Adrenal gland (tissue), 12 donors: ENCODE measurements around the gene TJP2. TPM values are rescaled to one million over a fixed set of nuclear protein-coding genes. Genes with fewer than 3 reads are reported as not detected.

Experiments
- DNase-seq, 7 donors: peaks; one replicate each; pipeline ENCODE4 v3.0.0-alpha.2; 2019 to 2020
- H3K27ac ChIP-seq, 5 donors: fragments of 200-600 bp; sonication (generic) in 4 of 5; 1 replicate in 3 of 5; 2 replicates in 2 of 5; pipeline versions ENCODE4 v1.5.1 to v1.8.0; 2016 to 2020; ENCODE audit warnings: mild to moderate bottlenecking in 1 of 5
- H3K27me3 ChIP-seq: fragments of 200-600 bp; 2 replicates; pipeline ENCODE4 v1.8.0; 2021
- H3K36me3 ChIP-seq, 2 donors: fragments of 200-600 bp; replicated peaks in 1 of 2; 1 replicate in 1 of 2; 2 replicates in 1 of 2; pipeline versions ENCODE4 v1.5.1 to v1.8.0; 2018 to 2022
- H3K4me1 ChIP-seq, 2 donors: fragments of 200-600 bp; replicated peaks in 1 of 2; 1 replicate in 1 of 2; 2 replicates in 1 of 2; pipeline versions ENCODE4 v1.5.1 to v1.8.0; 2018 to 2021
- H3K4me3 ChIP-seq, 4 donors: fragments of 200-600 bp; sonication (generic) in 3 of 4; one replicate each; pipeline ENCODE4 v1.5.1; 2016 to 2018
- H3K9me3 ChIP-seq, 3 donors: fragments of 200-600 bp; sonication (generic) in 1 of 3; replicated peaks in 1 of 3; 1 replicate in 2 of 3; 2 replicates in 1 of 3; pipeline versions ENCODE4 v1.5.1 to v1.8.0; 2016 to 2021
- CTCF ChIP-seq, 6 experiments: fragments of 450-650 bp in 4 of 6; fragments of 200-600 bp in 2 of 6; sonication (generic) in 1 of 6; IDR thresholded peaks; 1 replicate in 5 of 6; 2 replicates in 1 of 6; pipeline versions ENCODE4 v1.5.1 to v1.8.0; 2016 to 2021; ENCODE audit warnings: antibody characterized with exemption in 6 of 6, mild to moderate bottlenecking in 2 of 6, moderate library complexity in 1 of 6
- POLR2A ChIP-seq, 2 donors: fragments of 450-650 bp; IDR thresholded peaks; one replicate each; pipeline ENCODE4 v1.6.1; 2017; ENCODE audit warnings: antibody characterized with exemption in 2 of 2, mild to moderate bottlenecking in 2 of 2, moderate library complexity in 1 of 2
- WGBS, 4 donors: extraction: QIAGEN DNeasy Blood & Tissue Kit in 2 of 4; methylation state at CpG; one replicate each; pipeline versions ENCODE4 v1.1.5 to v1.1.7; 2013 to 2017; 5-methylcytosine and 5-hydroxymethylcytosine counted together
- intact Hi-C, 2 donors: fragments of 100-400 bp; cut with DNase I; formaldehyde crosslinking; loops; one replicate each; pipeline versions ENCODE4 v1.14.1 to v1.15.0; 2022 to 2023
- polyA plus RNA-seq, 3 donors: library from polyadenylated mRNA; stranded (reverse); fragments of 200-250 nt in 2 of 3; fragments of 350-450 nt in 1 of 3; fragmentation: Illumina TruSeq in 1 of 3; extraction: RNeasy Lipid Tissue Mini Kit (QIAGEN cat#74804) in 1 of 3; gene quantifications; one replicate each; pipeline ENCODE4 v1.2.3, GENCODE V29; 2013 to 2014
- total RNA-seq, 9 donors: library from RNA; depleted of rRNA in 4 of 9; stranded (reverse); fragments of >200 nt in 4 of 9; fragments of 120-200 nt in 1 of 9; fragmentation: NEBNext Ultra II Directional in 1 of 9; extraction: Animal tissue kit (Norgen Biotek cat#: 25700) in 1 of 9; gene quantifications; one replicate each; pipeline versions ENCODE4 v1.1.0 to v1.2.4, GENCODE V29; 2013 to 2023
- donor health status: healthy with polysubstance abuse.
- donor health status: Bipolar disorder and iron deficiency.
- donor health status: DM: yes; HTN: yes; CAD: no.
- donor health status: DM: no; HTN: no; CAD: no.
- donor health status: DM: no; HTN: no; CAD: no.
- donor health status: DM: yes; HTN: yes; CAD: no.

TJP2 gene
- total and polyA plus RNA-seq, 12 donors: 14.5 to 108 (median 30.2) TPM

- TF ChIP-seq CTCF (IDR thresholded peaks at IDR 0.05) (no peak), POLR2A (IDR thresholded peaks at IDR 0.05) (no peak)
- Histone ChIP-seq H3K4me3 (no peak overlapping the region), H3K27me3 (no peaks in the 10 kb centered on the region), H3K9me3 (no peaks in the 10 kb centered on the region), H3K4me1 (peaks cover 16 to 38% of the 10 kb centered on the region in 2 donors), H3K36me3 (no peaks in the 10 kb centered on the region), H3K27ac (no peak overlapping the region)
- WGBS, 4 donors: 41 to 60% (median 51%) methylated on average over 6 of the region's 6 CpGs
- intact Hi-C loops: no loop called here
- no peak for DNase-seq
Observed at GRCh38 chr9:69207503-69207902, 33.4 kb downstream of the TJP2 start.

- WGBS, 4 donors: 87 to 93% (median 91%) methylated on average over 3 of the region's 3 CpGs
Observed at GRCh38 chr9:69211424-69212036, 37.5 kb downstream of the TJP2 start.

GRCh38 chr9:69213647-69214046, 39.6 kb downstream of the TJP2 start:
- Histone ChIP-seq H3K4me1 (peaks cover 17 to 18% of the 10 kb centered on the region in 2 donors), H3K27me3 (no peaks in the 10 kb centered on the region), H3K27ac (no peak overlapping the region), H3K4me3 (no peak overlapping the region), H3K36me3 (peaks cover 0 to 9% of the 10 kb centered on the region in 2 donors), H3K9me3 (no peaks in the 10 kb centered on the region)
- WGBS, 4 donors: 94 to 97% (median 96%) methylated on average over 5 of the region's 5 CpGs
- TF ChIP-seq POLR2A (IDR thresholded peaks at IDR 0.05): no peak
- no peak for TF ChIP-seq CTCF (IDR thresholded peaks at IDR 0.05)
- intact Hi-C loops: no loop called here
- DNase-seq: no peak

More at GRCh38 chr9:69211424-69212036, 37.5 kb downstream of the TJP2 start:
- Histone ChIP-seq H3K4me3 (no peak overlapping the region), H3K9me3 (no peaks in the 10 kb centered on the region), H3K4me1 (peaks cover 15 to 29% of the 10 kb centered on the region in 2 donors), H3K27me3 (no peaks in the 10 kb centered on the region), H3K27ac (no peak overlapping the region), H3K36me3 (no peaks in the 10 kb centered on the region)
- TF ChIP-seq CTCF (IDR thresholded peaks at IDR 0.05) (no peak), POLR2A (IDR thresholded peaks at IDR 0.05) (no peak)
- intact Hi-C loops: no loop called here
- DNase-seq: no peak

GRCh38 chr9:69214939-69215338, 40.9 kb downstream of the TJP2 start:
- no peak overlapping the region for H3K27ac ChIP-seq
- intact Hi-C loops: no loop called here
- H3K36me3 ChIP-seq: peaks cover 0 to 10% of the 10 kb centered on the region in 2 donors
- peaks cover 17 to 18% of the 10 kb centered on the region in 2 donors for H3K4me1 ChIP-seq
- DNase-seq: no peak
- H3K4me3 ChIP-seq: no peak overlapping the region
- 90 to 96% (median 94%) methylated on average over 4 of the region's 4 CpGs for WGBS, 4 donors
- TF ChIP-seq POLR2A (IDR thresholded peaks at IDR 0.05) (no peak), CTCF (IDR thresholded peaks at IDR 0.05) (no peak)
- no peaks in the 10 kb centered on the region for H3K9me3 ChIP-seq
- no peaks in the 10 kb centered on the region for H3K27me3 ChIP-seq
